OCI-LY1 (cell line): ENCODE results near the gene PRKACB.

Experiments used
- EZH2 ChIP-seq: fragments of 200-600 bp; sonication (generic), shearing (Covaris generic); IDR thresholded peaks from 2 replicates; pipeline ENCODE4 v1.8.0; 2017; ENCODE audit warnings: borderline replicate concordance, mixed run types, mild to moderate bottlenecking, antibody characterized with exemption, low read length, moderate library complexity, mixed read lengths
- TF ChIP-seq, protein P1 (sequence below): fragments of 200-600 bp; sonication (generic), shearing (Covaris generic); IDR thresholded peaks from 2 replicates; pipeline ENCODE4 v1.5.1; 2017; ENCODE audit warnings: mild to moderate bottlenecking, antibody characterized with exemption, low read length, moderate library complexity, mixed read lengths

GRCh38 chr1:84278905-84279304 lies 134.8 kb downstream of the PRKACB start:
- TF ChIP-seq, protein P1, sequence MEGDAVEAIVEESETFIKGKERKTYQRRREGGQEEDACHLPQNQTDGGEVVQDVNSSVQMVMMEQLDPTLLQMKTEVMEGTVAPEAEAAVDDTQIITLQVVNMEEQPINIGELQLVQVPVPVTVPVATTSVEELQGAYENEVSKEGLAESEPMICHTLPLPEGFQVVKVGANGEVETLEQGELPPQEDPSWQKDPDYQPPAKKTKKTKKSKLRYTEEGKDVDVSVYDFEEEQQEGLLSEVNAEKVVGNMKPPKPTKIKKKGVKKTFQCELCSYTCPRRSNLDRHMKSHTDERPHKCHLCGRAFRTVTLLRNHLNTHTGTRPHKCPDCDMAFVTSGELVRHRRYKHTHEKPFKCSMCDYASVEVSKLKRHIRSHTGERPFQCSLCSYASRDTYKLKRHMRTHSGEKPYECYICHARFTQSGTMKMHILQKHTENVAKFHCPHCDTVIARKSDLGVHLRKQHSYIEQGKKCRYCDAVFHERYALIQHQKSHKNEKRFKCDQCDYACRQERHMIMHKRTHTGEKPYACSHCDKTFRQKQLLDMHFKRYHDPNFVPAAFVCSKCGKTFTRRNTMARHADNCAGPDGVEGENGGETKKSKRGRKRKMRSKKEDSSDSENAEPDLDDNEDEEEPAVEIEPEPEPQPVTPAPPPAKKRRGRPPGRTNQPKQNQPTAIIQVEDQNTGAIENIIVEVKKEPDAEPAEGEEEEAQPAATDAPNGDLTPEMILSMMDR = no peak
- TF ChIP-seq EZH2 = no peak
